Mucosa of descending colon (tissue), 3 donors: ENCODE results near the gene FNBP1L. TPM values are rescaled to one million over a fixed set of nuclear protein-coding genes. Genes with fewer than 3 reads are reported as not detected.
A peak's percentile ranks its signal among the peaks of the same experiment; 100 is the strongest.
"Not testable (repeated sequence)": the region's sequence is repeated elsewhere in the genome, so short reads cannot be mapped to it uniquely, and the experiment has no call there.

Experiments used
- ATAC-seq: fragments of 200-7000 bp; cut with Tn5 transposase; one replicate; pipeline ENCODE4 v1.9.1; 2020; ENCODE audit warnings: mild to moderate bottlenecking, moderate library complexity
- DNase-seq, 3 donors: peaks; one replicate each; pipeline ENCODE4 v3.0.0-alpha.2; 2020
- H3K36me3 ChIP-seq: fragments of 200-600 bp; one replicate; pipeline ENCODE4 v1.8.0; 2021; ENCODE audit warnings: low read depth, mild to moderate bottlenecking
- H3K4me1 ChIP-seq: fragments of 200-600 bp; one replicate; pipeline ENCODE4 v1.8.0; 2021; ENCODE audit warnings: low read depth, mild to moderate bottlenecking
- H3K4me3 ChIP-seq: fragments of 200-600 bp; one replicate; pipeline ENCODE4 v1.8.0; 2021; ENCODE audit warnings: mild to moderate bottlenecking
- H3K9me3 ChIP-seq: fragments of 200-600 bp; one replicate; pipeline ENCODE4 v1.8.0; 2021; ENCODE audit warnings: mild to moderate bottlenecking
- CTCF ChIP-seq: fragments of 200-600 bp; IDR thresholded peaks from one replicate; pipeline ENCODE4 v1.8.0; 2022; ENCODE audit warnings: antibody characterized with exemption, mild to moderate bottlenecking
- intact Hi-C, 2 donors: fragments of 100-400 bp; cut with DNase I in 1 of 2; cut with micrococcal nuclease in 1 of 2; formaldehyde crosslinking; loops; one replicate each; pipeline versions ENCODE4 v1.11.0 to v1.11.1; 2022; cut with DNase I, micrococcal nuclease
- total RNA-seq, 3 donors: library from RNA; stranded (reverse); fragmentation: NEBNext Ultra II Directional in 2 of 3; extraction: Animal tissue kit (Norgen Biotek cat#: 25700) in 2 of 3; gene quantifications; one replicate each; pipeline versions ENCODE4 v1.2.1 to v1.2.4, GENCODE V29; 2021 to 2023
- donor health status: DM: no; HTN: no; CAD: no; lungs with moderate emphysema.
- donor health status: DM: no; HTN: no; CAD: no.
- donor health status: DM: no; HTN: yes; CAD: no.

FNBP1L gene
- total RNA-seq, 3 donors from 2014 or later: 32.7 to 49.1 (median 44.4) TPM

GRCh38 chr1:93588955-93589354, 141.0 kb downstream of the FNBP1L start:
- Histone ChIP-seq H3K36me3 (no peaks in the 10 kb centered on the region), H3K4me1 (peaks cover 12% of the 10 kb centered on the region), H3K9me3 (no peaks in the 10 kb centered on the region), H3K4me3 (no peak overlapping the region)
- no peak for ATAC-seq
- intact Hi-C loops: no loop called here
- DNase-seq: no peak
- no peak for TF ChIP-seq CTCF

- DNase-seq, H3K36me3 ChIP-seq, H3K9me3 ChIP-seq, H3K4me3 ChIP-seq, intact Hi-C loops: not testable (repeated sequence)
- peaks cover 12% of the 10 kb centered on the region for H3K4me1 ChIP-seq
- ATAC-seq: peak; percentile 53
Measured at GRCh38 chr1:93591291-93591675, 143.4 kb downstream of the FNBP1L start.

GRCh38 chr1:93591676-93592550, 144.0 kb downstream of the FNBP1L start:
- ATAC-seq (peak; percentile 84), DNase-seq (peak; percentile 91 to 95 (median 92))
- H3K9me3 ChIP-seq: no peaks in the 10 kb centered on the region
- H3K36me3 ChIP-seq: no peaks in the 10 kb centered on the region
- peaks cover 12% of the 10 kb centered on the region for H3K4me1 ChIP-seq
- no peak overlapping the region for H3K4me3 ChIP-seq
- intact Hi-C loops: no loop called here
- no peak for TF ChIP-seq CTCF

GRCh38 chr1:93592551-93592949, 144.6 kb downstream of the FNBP1L start:
- intact Hi-C loops: no loop called here
- DNase-seq (peak in 1 of 3 donors; percentile 65), ATAC-seq (no peak)
- peaks cover 12% of the 10 kb centered on the region for H3K4me1 ChIP-seq
- no peaks in the 10 kb centered on the region for H3K36me3 ChIP-seq
- no peak overlapping the region for H3K4me3 ChIP-seq
- no peaks in the 10 kb centered on the region for H3K9me3 ChIP-seq
- TF ChIP-seq CTCF: no peak

GRCh38 chr1:93593854-93594602, 146.1 kb downstream of the FNBP1L start:
- DNase-seq: no peak

More at GRCh38 chr1:93593854-93594602, 146.1 kb downstream of the FNBP1L start:
- no peaks in the 10 kb centered on the region for H3K36me3 ChIP-seq
- intact Hi-C loops: no loop called here
- no peak overlapping the region for H3K4me3 ChIP-seq
- ATAC-seq: no peak
- TF ChIP-seq CTCF: no peak
- no peaks in the 10 kb centered on the region for H3K9me3 ChIP-seq
- H3K4me1 ChIP-seq: peaks cover 12% of the 10 kb centered on the region
